Measurements from ENCODE around the gene TLK2. TPM values are rescaled to one million over a fixed set of nuclear protein-coding genes. Genes with fewer than 3 reads are reported as not detected.

Gene TLK2
- total RNA-seq, 1 experiment from 2014 or later: 54.6 TPM

GRCh38 chr17:62649570-62649969 is 170.9 kb downstream of the TLK2 start:
- CTCF ChIA-PET: no interaction called here
- ATAC-seq (no peak), DNase-seq (ENCODE audit: low read depth, low spot score) (no peak)
- BruUV-seq (replicated peaks): no TSS peak
- H3K27ac ChIP-seq (ENCODE audit: low read length): no peak overlapping the region
- no peaks in the 10 kb centered on the region for H3K36me3 ChIP-seq (ENCODE audit: control insufficient read depth, insufficient read depth, low read length)
- H3K4me1 ChIP-seq (ENCODE audit: control insufficient read depth, insufficient read depth, low read length): peaks cover 39% of the 10 kb centered on the region
- in situ Hi-C loops (cut with HindIII; ENCODE audit: low pct_unique_long_range_greater_than_20kb, low sequenced_read_pairs) (no loop called here), intact Hi-C loops (cut with micrococcal nuclease; ENCODE audit: unreplicated experiment) (no loop called here)
- H3K27me3 ChIP-seq (ENCODE audit: control insufficient read depth, insufficient read depth, low read length): no peaks in the 10 kb centered on the region
- POLR2A ChIA-PET: no interaction called here
- no peaks in the 10 kb centered on the region for H3K9me3 ChIP-seq (ENCODE audit: control insufficient read depth, insufficient read depth, low read depth, low read length)
- no peak for TF ChIP-seq CTCF (IDR thresholded peaks at IDR 0.05)
- no peak for TF ChIP-seq TCF7L2 (IDR thresholded peaks at IDR 0.05; ENCODE audit: low read depth, low read length)
- no peak for TF ChIP-seq POLR2AphosphoS5 (IDR thresholded peaks at IDR 0.05; ENCODE audit: low read depth, low read length)
- TF ChIP-seq REST (IDR thresholded peaks at IDR 0.05; ENCODE audit: insufficient read depth in 1 of 2, low read depth in 2 of 2, low read length in 1 of 2): no peak
- no peak for TF ChIP-seq SIN3A (IDR thresholded peaks at IDR 0.05; ENCODE audit: borderline replicate concordance, insufficient read depth, low read depth, low read length)
- no peak overlapping the region for H3K4me3 ChIP-seq (ENCODE audit: low read depth in 2 of 2, low read length in 2 of 2)

DNA sequence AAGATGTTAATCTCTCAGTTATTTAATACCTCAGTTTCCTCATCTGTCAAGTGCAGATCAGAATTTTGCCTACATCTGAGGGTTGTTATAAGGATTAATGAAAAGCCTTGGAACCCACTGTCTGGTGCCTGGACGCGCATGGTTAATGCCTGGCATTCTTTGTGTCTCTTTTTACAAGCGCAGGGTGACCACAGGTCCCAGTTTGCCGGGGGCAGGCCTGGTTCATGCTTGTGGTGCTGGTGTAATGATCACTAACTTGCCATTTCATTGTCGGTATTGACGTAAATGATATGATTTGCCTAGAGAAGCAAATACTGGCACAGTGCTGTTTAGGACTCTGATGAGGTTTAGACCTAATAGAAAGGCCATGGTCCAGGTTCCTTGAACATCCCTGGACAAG is 172.0 kb downstream of the TLK2 start:
- intact Hi-C loops (cut with micrococcal nuclease; ENCODE audit: unreplicated experiment): no loop called here
- Histone ChIP-seq H3K4me3 (ENCODE audit: low read depth in 2 of 2, low read length in 2 of 2) (no peak overlapping the region), H3K4me1 (ENCODE audit: control insufficient read depth, insufficient read depth, low read length) (peaks cover 40% of the 10 kb centered on the region), H3K27ac (ENCODE audit: low read length) (peak overlapping the region; percentile 54; the same call in 1 of the 2 replicates), H3K36me3 (ENCODE audit: control insufficient read depth, insufficient read depth, low read length) (no peaks in the 10 kb centered on the region), H3K27me3 (ENCODE audit: control insufficient read depth, insufficient read depth, low read length) (no peaks in the 10 kb centered on the region), H3K9me3 (ENCODE audit: control insufficient read depth, insufficient read depth, low read depth, low read length) (no peaks in the 10 kb centered on the region)
- no TSS peak for BruUV-seq (replicated peaks)
- CTCF ChIA-PET: no interaction called here
- DNase-seq (ENCODE audit: low read depth, low spot score): no peak
- POLR2A ChIA-PET: no interaction called here
- no peak for TF ChIP-seq REST (IDR thresholded peaks at IDR 0.05; ENCODE audit: insufficient read depth in 1 of 2, low read depth in 2 of 2, low read length in 1 of 2)
- TF ChIP-seq POLR2AphosphoS5 (IDR thresholded peaks at IDR 0.05; ENCODE audit: low read depth, low read length): no peak
- no peak for TF ChIP-seq TCF7L2 (IDR thresholded peaks at IDR 0.05; ENCODE audit: low read depth, low read length)
- no peak for TF ChIP-seq SIN3A (IDR thresholded peaks at IDR 0.05; ENCODE audit: borderline replicate concordance, insufficient read depth, low read depth, low read length)
- TF ChIP-seq CTCF (IDR thresholded peaks at IDR 0.05): no peak
- in situ Hi-C loops (cut with HindIII; ENCODE audit: low pct_unique_long_range_greater_than_20kb, low sequenced_read_pairs): no loop called here
- ATAC-seq: no peak

Measured in Panc1 (cell line).